SK-N-SH treated with all-trans-retinoic acid at 6 μM for 48 hours (cell line): ENCODE data around the gene LPP.

Experiments used
- ATAC-seq: fragments of 200-7000 bp; cut with Tn5 transposase; 3 replicates; pipeline ENCODE4 v1.9.1; 2020; ENCODE audit warnings: mild to moderate bottlenecking, moderate library complexity
- CSDC2 ChIP-seq: fragments of 250-450 bp; sonication (Bioruptor Pico); IDR thresholded peaks from 2 replicates; pipeline ENCODE4 v1.5.0; 2020; ENCODE audit warnings: mild to moderate bottlenecking, moderate library complexity
- ESRRG ChIP-seq: fragments of 250-450 bp; sonication (Bioruptor Pico); IDR thresholded peaks from 2 replicates; pipeline ENCODE4 v1.6.1; 2021; ENCODE audit warnings: mild to moderate bottlenecking
- GLIS3 ChIP-seq: fragments of 250-450 bp; sonication (Bioruptor Pico); IDR thresholded peaks from 2 replicates; pipeline ENCODE4 v1.5.0; 2020; ENCODE audit warnings: mild to moderate bottlenecking, moderate library complexity
- ISL1 ChIP-seq: fragments of 250-450 bp; sonication (Bioruptor Pico); IDR thresholded peaks from 2 replicates; pipeline ENCODE4 v2.1.2; 2022; ENCODE audit warnings: mild to moderate bottlenecking, moderate library complexity
- OSR1 ChIP-seq: fragments of 250-450 bp; sonication (Bioruptor Pico); IDR thresholded peaks from 2 replicates; pipeline ENCODE4 v1.8.0; 2022; ENCODE audit warnings: moderate library complexity, mild to moderate bottlenecking, inconsistent platforms
- PPARA ChIP-seq: fragments of 250-450 bp; sonication (Bioruptor Pico); IDR thresholded peaks from 2 replicates; pipeline ENCODE4 v1.5.0; 2020; ENCODE audit warnings: mild to moderate bottlenecking, borderline replicate concordance
- RARB ChIP-seq: fragments of 250-450 bp; sonication (Bioruptor Pico); IDR thresholded peaks from 2 replicates; pipeline ENCODE4 v1.8.0; 2021; ENCODE audit warnings: mild to moderate bottlenecking, moderate library complexity
- SNAI2 ChIP-seq: fragments of 250-450 bp; sonication (Bioruptor Pico); IDR thresholded peaks from 2 replicates; pipeline ENCODE4 v1.5.0; 2020; ENCODE audit warnings: mild to moderate bottlenecking, moderate library complexity
- TCF4 ChIP-seq: fragments of 250-450 bp; sonication (Bioruptor Pico); IDR thresholded peaks from 2 replicates; pipeline ENCODE4 v1.8.0; 2021; ENCODE audit warnings: mild to moderate bottlenecking, moderate library complexity, borderline replicate concordance
- TOX ChIP-seq: fragments of 250-450 bp; sonication (Bioruptor Pico); IDR thresholded peaks from 2 replicates; pipeline ENCODE4 v1.8.0; 2021; ENCODE audit warnings: mild to moderate bottlenecking, moderate library complexity, borderline replicate concordance
- ZC3H10 ChIP-seq: fragments of 250-450 bp; sonication (Bioruptor Pico); IDR thresholded peaks from 2 replicates; pipeline ENCODE4 v1.5.1; 2021; ENCODE audit warnings: mild to moderate bottlenecking, moderate library complexity
- ZFP3 ChIP-seq: fragments of 250-450 bp; sonication (Bioruptor Pico); IDR thresholded peaks from 2 replicates; pipeline ENCODE4 v1.5.0; 2020; ENCODE audit warnings: mild to moderate bottlenecking, moderate library complexity
- ZFP30 ChIP-seq: fragments of 450-650 bp; formaldehyde crosslinking; IDR thresholded peaks from 2 replicates; pipeline ENCODE4 v1.5.0; 2022; ENCODE audit warnings: mild to moderate bottlenecking, moderate library complexity
- ZNF565 ChIP-seq: fragments of 450-650 bp; formaldehyde crosslinking; conservative IDR thresholded peaks from 2 replicates; pipeline ENCODE4 v1.5.0; 2020; ENCODE audit warnings: low read depth, mild to moderate bottlenecking, moderate library complexity
- ZNF70 ChIP-seq: fragments of 450-650 bp; formaldehyde crosslinking; IDR thresholded peaks from 2 replicates; pipeline ENCODE4 v1.5.0; 2020; ENCODE audit warnings: mild to moderate bottlenecking, moderate library complexity
- ZNF8 ChIP-seq: fragments of 450-650 bp; formaldehyde crosslinking; IDR thresholded peaks from 2 replicates; pipeline ENCODE4 v1.5.0; 2020; ENCODE audit warnings: mild to moderate bottlenecking, moderate library complexity
- TF ChIP-seq, protein P1 (sequence below): fragments of 250-450 bp; sonication (Bioruptor Pico); IDR thresholded peaks from 2 replicates; pipeline ENCODE4 v1.8.0; 2020; ENCODE audit warnings: mild to moderate bottlenecking, moderate library complexity, borderline replicate concordance
- TF ChIP-seq, protein P2 (sequence below): fragments of 250-450 bp; sonication (Bioruptor Pico); IDR thresholded peaks from 2 replicates; pipeline ENCODE4 v1.5.0; 2020; ENCODE audit warnings: mild to moderate bottlenecking, moderate library complexity
- TF ChIP-seq, protein P3 (sequence below): fragments of 250-450 bp; sonication (Bioruptor Pico); IDR thresholded peaks from 2 replicates; pipeline ENCODE4 v1.8.0; 2021; ENCODE audit warnings: low read depth, mild to moderate bottlenecking, moderate library complexity, borderline replicate concordance
- TF ChIP-seq, protein P4 (sequence below): fragments of 250-450 bp; sonication (Bioruptor Pico); IDR thresholded peaks from 2 replicates; pipeline ENCODE4 v1.5.1; 2020; ENCODE audit warnings: low read depth, mild to moderate bottlenecking, moderate library complexity
- TF ChIP-seq, protein P5 (sequence below): fragments of 250-450 bp; sonication (Bioruptor Pico); IDR thresholded peaks from 2 replicates; pipeline ENCODE4 v1.5.1; 2021; ENCODE audit warnings: mild to moderate bottlenecking, moderate library complexity

The LPP gene

DNA sequence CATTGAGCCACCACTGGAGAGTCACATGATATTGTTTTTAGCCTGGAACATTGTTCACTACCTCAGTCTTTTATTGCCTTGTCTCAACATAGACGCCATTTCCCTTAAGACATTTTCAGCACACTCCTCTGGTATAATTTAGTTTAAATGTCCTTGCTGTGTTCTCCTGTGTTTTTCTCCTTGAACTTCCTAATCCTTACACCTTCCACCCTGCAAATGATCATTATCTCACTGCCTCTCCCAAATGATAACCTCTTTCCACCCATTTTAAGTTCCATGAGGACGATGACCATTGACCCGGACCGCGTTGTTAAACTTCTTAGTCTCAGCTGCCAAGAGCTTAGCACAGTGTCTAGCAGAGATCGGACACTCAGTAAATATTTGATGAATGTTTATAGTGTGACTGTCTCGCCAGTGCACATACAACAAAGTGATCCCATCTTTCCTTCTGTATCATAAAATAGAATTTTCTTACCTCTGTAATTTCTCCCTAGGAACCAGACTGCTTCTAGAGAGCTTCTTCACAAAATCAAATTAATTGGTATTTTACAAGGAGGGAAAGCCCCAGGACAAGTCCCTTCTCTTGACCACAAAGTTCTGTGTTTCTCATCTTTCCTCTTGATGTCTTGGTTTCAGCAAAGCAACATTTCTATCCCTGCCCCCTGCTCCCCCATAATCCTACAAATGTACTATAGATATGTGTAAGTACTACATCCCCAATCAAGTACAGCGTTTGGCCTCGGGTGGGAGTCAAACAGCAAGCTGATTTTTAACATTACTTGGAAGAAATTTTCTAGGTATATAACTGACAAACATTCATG, 429.6 kb downstream of the LPP start:
- TF ChIP-seq ZC3H10 (CRISPR knock-in tag) (no peak), CSDC2 (CRISPR knock-in tag) (no peak), ZFP30 (CRISPR knock-in tag) (no peak), ZNF8 (CRISPR knock-in tag) (no peak), ZFP3 (CRISPR knock-in tag) (no peak), ISL1 (CRISPR knock-in tag) (no peak), RARB (no peak), OSR1 (CRISPR knock-in tag) (no peak), SNAI2 (CRISPR knock-in tag) (no peak), GLIS3 (CRISPR knock-in tag) (no peak), TCF4 (CRISPR knock-in tag) (no peak), ZNF70 (CRISPR knock-in tag) (no peak), TOX (CRISPR knock-in tag) (no peak), ZNF565 (no peak), PPARA (CRISPR knock-in tag) (no peak)
- TF ChIP-seq, protein P1, sequence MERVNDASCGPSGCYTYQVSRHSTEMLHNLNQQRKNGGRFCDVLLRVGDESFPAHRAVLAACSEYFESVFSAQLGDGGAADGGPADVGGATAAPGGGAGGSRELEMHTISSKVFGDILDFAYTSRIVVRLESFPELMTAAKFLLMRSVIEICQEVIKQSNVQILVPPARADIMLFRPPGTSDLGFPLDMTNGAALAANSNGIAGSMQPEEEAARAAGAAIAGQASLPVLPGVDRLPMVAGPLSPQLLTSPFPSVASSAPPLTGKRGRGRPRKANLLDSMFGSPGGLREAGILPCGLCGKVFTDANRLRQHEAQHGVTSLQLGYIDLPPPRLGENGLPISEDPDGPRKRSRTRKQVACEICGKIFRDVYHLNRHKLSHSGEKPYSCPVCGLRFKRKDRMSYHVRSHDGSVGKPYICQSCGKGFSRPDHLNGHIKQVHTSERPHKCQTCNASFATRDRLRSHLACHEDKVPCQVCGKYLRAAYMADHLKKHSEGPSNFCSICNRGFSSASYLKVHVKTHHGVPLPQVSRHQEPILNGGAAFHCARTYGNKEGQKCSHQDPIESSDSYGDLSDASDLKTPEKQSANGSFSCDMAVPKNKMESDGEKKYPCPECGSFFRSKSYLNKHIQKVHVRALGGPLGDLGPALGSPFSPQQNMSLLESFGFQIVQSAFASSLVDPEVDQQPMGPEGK (CRISPR knock-in tag) = no peak
- TF ChIP-seq, protein P2, sequence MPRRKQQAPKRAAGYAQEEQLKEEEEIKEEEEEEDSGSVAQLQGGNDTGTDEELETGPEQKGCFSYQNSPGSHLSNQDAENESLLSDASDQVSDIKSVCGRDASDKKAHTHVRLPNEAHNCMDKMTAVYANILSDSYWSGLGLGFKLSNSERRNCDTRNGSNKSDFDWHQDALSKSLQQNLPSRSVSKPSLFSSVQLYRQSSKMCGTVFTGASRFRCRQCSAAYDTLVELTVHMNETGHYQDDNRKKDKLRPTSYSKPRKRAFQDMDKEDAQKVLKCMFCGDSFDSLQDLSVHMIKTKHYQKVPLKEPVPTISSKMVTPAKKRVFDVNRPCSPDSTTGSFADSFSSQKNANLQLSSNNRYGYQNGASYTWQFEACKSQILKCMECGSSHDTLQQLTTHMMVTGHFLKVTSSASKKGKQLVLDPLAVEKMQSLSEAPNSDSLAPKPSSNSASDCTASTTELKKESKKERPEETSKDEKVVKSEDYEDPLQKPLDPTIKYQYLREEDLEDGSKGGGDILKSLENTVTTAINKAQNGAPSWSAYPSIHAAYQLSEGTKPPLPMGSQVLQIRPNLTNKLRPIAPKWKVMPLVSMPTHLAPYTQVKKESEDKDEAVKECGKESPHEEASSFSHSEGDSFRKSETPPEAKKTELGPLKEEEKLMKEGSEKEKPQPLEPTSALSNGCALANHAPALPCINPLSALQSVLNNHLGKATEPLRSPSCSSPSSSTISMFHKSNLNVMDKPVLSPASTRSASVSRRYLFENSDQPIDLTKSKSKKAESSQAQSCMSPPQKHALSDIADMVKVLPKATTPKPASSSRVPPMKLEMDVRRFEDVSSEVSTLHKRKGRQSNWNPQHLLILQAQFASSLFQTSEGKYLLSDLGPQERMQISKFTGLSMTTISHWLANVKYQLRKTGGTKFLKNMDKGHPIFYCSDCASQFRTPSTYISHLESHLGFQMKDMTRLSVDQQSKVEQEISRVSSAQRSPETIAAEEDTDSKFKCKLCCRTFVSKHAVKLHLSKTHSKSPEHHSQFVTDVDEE (CRISPR knock-in tag) = no peak
- TF ChIP-seq, protein P3, sequence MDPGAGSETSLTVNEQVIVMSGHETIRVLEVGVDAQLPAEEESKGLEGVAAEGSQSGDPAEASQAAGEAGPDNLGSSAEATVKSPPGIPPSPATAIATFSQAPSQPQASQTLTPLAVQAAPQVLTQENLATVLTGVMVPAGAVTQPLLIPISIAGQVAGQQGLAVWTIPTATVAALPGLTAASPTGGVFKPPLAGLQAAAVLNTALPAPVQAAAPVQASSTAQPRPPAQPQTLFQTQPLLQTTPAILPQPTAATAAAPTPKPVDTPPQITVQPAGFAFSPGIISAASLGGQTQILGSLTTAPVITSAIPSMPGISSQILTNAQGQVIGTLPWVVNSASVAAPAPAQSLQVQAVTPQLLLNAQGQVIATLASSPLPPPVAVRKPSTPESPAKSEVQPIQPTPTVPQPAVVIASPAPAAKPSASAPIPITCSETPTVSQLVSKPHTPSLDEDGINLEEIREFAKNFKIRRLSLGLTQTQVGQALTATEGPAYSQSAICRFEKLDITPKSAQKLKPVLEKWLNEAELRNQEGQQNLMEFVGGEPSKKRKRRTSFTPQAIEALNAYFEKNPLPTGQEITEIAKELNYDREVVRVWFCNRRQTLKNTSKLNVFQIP (CRISPR knock-in tag) = no peak
- TF ChIP-seq, protein P4, sequence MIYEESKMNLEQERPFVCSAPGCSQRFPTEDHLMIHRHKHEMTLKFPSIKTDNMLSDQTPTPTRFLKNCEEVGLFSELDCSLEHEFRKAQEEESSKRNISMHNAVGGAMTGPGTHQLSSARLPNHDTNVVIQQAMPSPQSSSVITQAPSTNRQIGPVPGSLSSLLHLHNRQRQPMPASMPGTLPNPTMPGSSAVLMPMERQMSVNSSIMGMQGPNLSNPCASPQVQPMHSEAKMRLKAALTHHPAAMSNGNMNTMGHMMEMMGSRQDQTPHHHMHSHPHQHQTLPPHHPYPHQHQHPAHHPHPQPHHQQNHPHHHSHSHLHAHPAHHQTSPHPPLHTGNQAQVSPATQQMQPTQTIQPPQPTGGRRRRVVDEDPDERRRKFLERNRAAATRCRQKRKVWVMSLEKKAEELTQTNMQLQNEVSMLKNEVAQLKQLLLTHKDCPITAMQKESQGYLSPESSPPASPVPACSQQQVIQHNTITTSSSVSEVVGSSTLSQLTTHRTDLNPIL = no peak
- TF ChIP-seq, protein P5, sequence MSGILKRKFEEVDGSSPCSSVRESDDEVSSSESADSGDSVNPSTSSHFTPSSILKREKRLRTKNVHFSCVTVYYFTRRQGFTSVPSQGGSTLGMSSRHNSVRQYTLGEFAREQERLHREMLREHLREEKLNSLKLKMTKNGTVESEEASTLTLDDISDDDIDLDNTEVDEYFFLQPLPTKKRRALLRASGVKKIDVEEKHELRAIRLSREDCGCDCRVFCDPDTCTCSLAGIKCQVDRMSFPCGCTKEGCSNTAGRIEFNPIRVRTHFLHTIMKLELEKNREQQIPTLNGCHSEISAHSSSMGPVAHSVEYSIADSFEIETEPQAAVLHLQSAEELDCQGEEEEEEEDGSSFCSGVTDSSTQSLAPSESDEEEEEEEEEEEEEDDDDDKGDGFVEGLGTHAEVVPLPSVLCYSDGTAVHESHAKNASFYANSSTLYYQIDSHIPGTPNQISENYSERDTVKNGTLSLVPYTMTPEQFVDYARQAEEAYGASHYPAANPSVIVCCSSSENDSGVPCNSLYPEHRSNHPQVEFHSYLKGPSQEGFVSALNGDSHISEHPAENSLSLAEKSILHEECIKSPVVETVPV (CRISPR knock-in tag) = no peak
- TF ChIP-seq, all 23 proteins: peak for 0
- ATAC-seq = peak; percentile 31

DNA sequence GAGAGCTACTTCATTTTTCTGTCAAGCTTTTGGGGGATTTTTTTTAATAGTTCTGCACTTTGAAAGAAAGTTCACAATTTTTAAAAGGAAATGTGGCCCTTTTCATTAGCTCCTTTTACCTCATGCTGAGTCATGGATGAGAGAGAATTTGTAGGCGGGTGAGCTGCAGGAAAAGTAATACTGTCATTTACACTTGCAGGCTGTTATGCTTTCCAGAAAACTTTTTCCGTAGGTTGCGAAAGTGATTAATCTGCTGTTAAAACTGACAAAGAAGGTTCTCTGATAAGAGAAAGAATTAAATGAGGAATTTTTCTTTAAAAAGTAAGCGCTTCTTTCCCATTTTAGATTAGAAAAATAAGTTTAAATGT, 430.2 kb downstream of the LPP start:
- peak; percentile 74 for ATAC-seq
- no peak for TF ChIP-seq ZNF8 (CRISPR knock-in tag)
- TF ChIP-seq OSR1 (CRISPR knock-in tag) = no peak
- no peak for TF ChIP-seq ESRRG
- no peak for TF ChIP-seq GLIS3 (CRISPR knock-in tag)
- TF ChIP-seq TOX (CRISPR knock-in tag) = no peak
- TF ChIP-seq, protein P5 (CRISPR knock-in tag) = no peak
- TF ChIP-seq, all 23 proteins: peak for 0
